HL-60 (cell line): ENCODE data around the gene ITPA.

Source experiments
- CTCF ChIP-seq: IDR thresholded peaks from one replicate; pipeline ENCODE4 v1.5.1; 2011; ENCODE audit warnings: low read length, control low read depth, inconsistent platforms; ENCODE audit not compliant: insufficient read depth
- SPI1 ChIP-seq: IDR thresholded peaks from 2 replicates; pipeline ENCODE4 v1.6.1; 2012; ENCODE audit warnings: low read depth, mild to moderate bottlenecking, borderline replicate concordance

GRCh38 chr20:3233991-3234498 lies 24.7 kb downstream of the ITPA start:
- TF ChIP-seq CTCF (no peak), SPI1 (no peak)
